H1 (cell line): ENCODE results near the gene GRK5.

ENCODE experiments used
- EZH2 ChIP-seq: fragments of 200-600 bp; sonication (generic); IDR thresholded peaks from 2 replicates; pipeline ENCODE4 v1.7.1; 2012; ENCODE audit warnings: low read depth, mild to moderate bottlenecking, moderate library complexity, low read length, inconsistent platforms; ENCODE audit not compliant: severe bottlenecking
- FOSL1 ChIP-seq: IDR thresholded peaks from 2 replicates; pipeline ENCODE4 v1.6.1; 2011; ENCODE audit warnings: mild to moderate bottlenecking, low read depth, low read length, moderate library complexity; ENCODE audit not compliant: insufficient read depth
- GABPA ChIP-seq: IDR thresholded peaks from 2 replicates; pipeline ENCODE4 v1.6.1; 2011; ENCODE audit warnings: mild to moderate bottlenecking, low read length, moderate library complexity, borderline replicate concordance; ENCODE audit not compliant: insufficient read depth
- KDM5A ChIP-seq: fragments of 200-600 bp; IDR thresholded peaks from 2 replicates; pipeline ENCODE4 v1.7.1; 2012; ENCODE audit warnings: mild to moderate bottlenecking, low read length, inconsistent platforms, mixed read lengths
- POLR2A ChIP-seq, 2 experiments: IDR thresholded peaks; 1 replicate in 1 of 2; 2 replicates in 1 of 2; pipeline ENCODE4 v1.6.1; 2011; ENCODE audit warnings: low read depth in 2 of 2, low read length in 2 of 2, mild to moderate bottlenecking in 2 of 2; ENCODE audit errors: control extremely low read depth in 1 of 2
- POLR2AphosphoS5 ChIP-seq: IDR thresholded peaks from 2 replicates; pipeline ENCODE4 v1.6.1; 2011; ENCODE audit warnings: low read depth, low read length
- RAD21 ChIP-seq, 2 experiments: IDR thresholded peaks in 1 of 2; conservative IDR thresholded peaks in 1 of 2; 2 replicates each; pipeline ENCODE4 v1.6.1; 2011; ENCODE audit warnings: low read depth in 2 of 2, low read length in 2 of 2, improper control_type of control experiment in 1 of 2, inconsistent platforms in 1 of 2, mild to moderate bottlenecking in 1 of 2, moderate library complexity in 1 of 2
- RNF2 ChIP-seq: fragments of 200-900, 300-1000 bp; sonication (generic); IDR thresholded peaks from 2 replicates; pipeline ENCODE4 v1.7.1; 2016; ENCODE audit warnings: borderline replicate concordance, low read depth, mild to moderate bottlenecking, antibody characterized with exemption, low read length; ENCODE audit not compliant: poor library complexity, severe bottlenecking; ENCODE audit errors: missing control alignments
- RXRA ChIP-seq: IDR thresholded peaks from 2 replicates; pipeline ENCODE4 v1.6.1; 2011; ENCODE audit warnings: low read depth, mild to moderate bottlenecking, low read length, moderate library complexity; ENCODE audit not compliant: insufficient read depth
- TAF1 ChIP-seq: IDR thresholded peaks from 2 replicates; pipeline ENCODE4 v1.6.1; 2011; ENCODE audit warnings: mild to moderate bottlenecking, low read depth, low read length
- ZNF274 ChIP-seq: IDR thresholded peaks from 2 replicates; pipeline ENCODE4 v1.7.0; 2012; ENCODE audit warnings: low read length, borderline replicate concordance; ENCODE audit errors: extremely low read depth
- TF ChIP-seq, protein P1 (sequence below), 3 experiments: IDR thresholded peaks; 1 replicate in 2 of 3; 2 replicates in 1 of 3; pipeline versions ENCODE4 v1.5.1 to v1.6.1; 2011; ENCODE audit warnings: low read length in 3 of 3, mild to moderate bottlenecking in 3 of 3, inconsistent platforms in 2 of 3, low read depth in 1 of 3, moderate library complexity in 1 of 3; ENCODE audit not compliant: insufficient read depth in 1 of 3; ENCODE audit errors: control extremely low read depth in 1 of 3
- TF ChIP-seq, protein P2 (sequence below): IDR thresholded peaks from 2 replicates; pipeline ENCODE4 v1.6.1; 2011; ENCODE audit warnings: low read length, improper control_type of control experiment
- TF ChIP-seq, protein P3 (sequence below): IDR thresholded peaks from 2 replicates; pipeline ENCODE4 v1.6.1; 2012; ENCODE audit warnings: low read length, inconsistent platforms

DNA sequence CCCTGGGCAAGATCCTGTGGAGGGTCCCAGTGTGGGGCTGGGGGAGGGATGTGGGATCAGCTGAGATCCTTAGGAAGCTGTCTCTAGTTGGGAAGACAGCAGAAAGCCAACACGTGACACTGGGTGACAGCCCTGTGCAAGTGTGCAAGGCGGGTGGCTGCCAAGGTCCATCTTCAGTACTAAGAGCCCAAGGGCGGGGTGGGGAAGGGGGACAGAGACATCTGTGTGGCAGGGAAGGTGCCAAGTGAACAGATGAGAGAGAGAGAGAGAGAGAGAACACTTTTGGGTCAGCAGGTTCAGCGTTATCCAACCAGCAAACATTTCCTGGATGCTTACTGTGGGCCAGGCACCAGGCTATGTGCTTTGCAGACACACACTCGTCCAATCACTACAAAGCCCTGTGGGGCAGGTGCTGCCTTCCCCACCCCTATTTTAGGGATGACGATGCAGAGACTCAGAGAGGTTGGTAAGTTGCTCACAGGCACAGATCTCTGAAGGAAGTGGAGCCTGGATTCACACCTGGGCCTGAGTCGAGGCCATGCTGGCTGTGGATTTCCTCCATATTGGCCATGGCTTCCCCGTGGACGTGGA lies 135.7 kb downstream of the GRK5 start:
- TF ChIP-seq EZH2 (no peak), KDM5A (no peak), RXRA (no peak), POLR2A (IDR thresholded peaks at IDR 0.05; ENCODE audit: control extremely low read depth in 1 of 2, low read depth in 2 of 2, low read length in 2 of 2) (no peak), FOSL1 (no peak), RNF2 (no peak), TAF1 (no peak), GABPA (no peak), POLR2AphosphoS5 (no peak), RAD21 (IDR thresholded peaks at IDR 0.05 in 1 of 2, conservative IDR thresholded peaks at IDR 0.05 in 1 of 2; ENCODE audit: low read depth in 2 of 2, low read length in 2 of 2) (no peak), ZNF274 (no peak)
- TF ChIP-seq, protein P1, sequence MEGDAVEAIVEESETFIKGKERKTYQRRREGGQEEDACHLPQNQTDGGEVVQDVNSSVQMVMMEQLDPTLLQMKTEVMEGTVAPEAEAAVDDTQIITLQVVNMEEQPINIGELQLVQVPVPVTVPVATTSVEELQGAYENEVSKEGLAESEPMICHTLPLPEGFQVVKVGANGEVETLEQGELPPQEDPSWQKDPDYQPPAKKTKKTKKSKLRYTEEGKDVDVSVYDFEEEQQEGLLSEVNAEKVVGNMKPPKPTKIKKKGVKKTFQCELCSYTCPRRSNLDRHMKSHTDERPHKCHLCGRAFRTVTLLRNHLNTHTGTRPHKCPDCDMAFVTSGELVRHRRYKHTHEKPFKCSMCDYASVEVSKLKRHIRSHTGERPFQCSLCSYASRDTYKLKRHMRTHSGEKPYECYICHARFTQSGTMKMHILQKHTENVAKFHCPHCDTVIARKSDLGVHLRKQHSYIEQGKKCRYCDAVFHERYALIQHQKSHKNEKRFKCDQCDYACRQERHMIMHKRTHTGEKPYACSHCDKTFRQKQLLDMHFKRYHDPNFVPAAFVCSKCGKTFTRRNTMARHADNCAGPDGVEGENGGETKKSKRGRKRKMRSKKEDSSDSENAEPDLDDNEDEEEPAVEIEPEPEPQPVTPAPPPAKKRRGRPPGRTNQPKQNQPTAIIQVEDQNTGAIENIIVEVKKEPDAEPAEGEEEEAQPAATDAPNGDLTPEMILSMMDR (IDR thresholded peaks at IDR 0.05; ENCODE audit: control extremely low read depth in 1 of 3, insufficient read depth in 1 of 3, low read depth in 1 of 3, low read length in 3 of 3) = no peak
- TF ChIP-seq, protein P2, sequence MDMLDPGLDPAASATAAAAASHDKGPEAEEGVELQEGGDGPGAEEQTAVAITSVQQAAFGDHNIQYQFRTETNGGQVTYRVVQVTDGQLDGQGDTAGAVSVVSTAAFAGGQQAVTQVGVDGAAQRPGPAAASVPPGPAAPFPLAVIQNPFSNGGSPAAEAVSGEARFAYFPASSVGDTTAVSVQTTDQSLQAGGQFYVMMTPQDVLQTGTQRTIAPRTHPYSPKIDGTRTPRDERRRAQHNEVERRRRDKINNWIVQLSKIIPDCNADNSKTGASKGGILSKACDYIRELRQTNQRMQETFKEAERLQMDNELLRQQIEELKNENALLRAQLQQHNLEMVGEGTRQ = no peak
- TF ChIP-seq, protein P3, sequence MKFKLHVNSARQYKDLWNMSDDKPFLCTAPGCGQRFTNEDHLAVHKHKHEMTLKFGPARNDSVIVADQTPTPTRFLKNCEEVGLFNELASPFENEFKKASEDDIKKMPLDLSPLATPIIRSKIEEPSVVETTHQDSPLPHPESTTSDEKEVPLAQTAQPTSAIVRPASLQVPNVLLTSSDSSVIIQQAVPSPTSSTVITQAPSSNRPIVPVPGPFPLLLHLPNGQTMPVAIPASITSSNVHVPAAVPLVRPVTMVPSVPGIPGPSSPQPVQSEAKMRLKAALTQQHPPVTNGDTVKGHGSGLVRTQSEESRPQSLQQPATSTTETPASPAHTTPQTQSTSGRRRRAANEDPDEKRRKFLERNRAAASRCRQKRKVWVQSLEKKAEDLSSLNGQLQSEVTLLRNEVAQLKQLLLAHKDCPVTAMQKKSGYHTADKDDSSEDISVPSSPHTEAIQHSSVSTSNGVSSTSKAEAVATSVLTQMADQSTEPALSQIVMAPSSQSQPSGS = no peak
